ENCODE results near the gene SCAF1. TPM values are rescaled to one million over a fixed set of nuclear protein-coding genes. Genes with fewer than 3 reads are reported as not detected.

The SCAF1 gene
- polyA plus RNA-seq, 1 donor from 2014 or later: 11.9 TPM

GRCh38 chr19:49643466-49643865 lies 1.5 kb downstream of the SCAF1 start:
- TF ChIP-seq MXI1 (conservative IDR thresholded peaks at IDR 0.05; ENCODE audit: poor library complexity, severe bottlenecking) (no peak), CTCF (IDR thresholded peaks at IDR 0.05; ENCODE audit: poor library complexity, severe bottlenecking) (no peak), RAD21 (conservative IDR thresholded peaks at IDR 0.05) (no peak), POLR2AphosphoS5 (IDR thresholded peaks at IDR 0.05) (no peak), SMC3 (conservative IDR thresholded peaks at IDR 0.05; ENCODE audit: poor library complexity) (no peak), TAF1 (IDR thresholded peaks at IDR 0.05; ENCODE audit: low read depth) (no peak)
- Histone ChIP-seq H3K9me2 (ENCODE audit: insufficient read depth, low read length) (no peaks in the 10 kb centered on the region), H4K20me1 (ENCODE audit: insufficient read depth) (no peaks in the 10 kb centered on the region), H3K27me3 (ENCODE audit: insufficient read depth, low read depth, low read length) (no peaks in the 10 kb centered on the region), H3K9ac (ENCODE audit: low read length) (no peak overlapping the region), H3K4me2 (ENCODE audit: low read length) (peak overlapping the region; percentile 90), H2AFZ (ENCODE audit: low read depth, low read length) (no peak overlapping the region), H3K9me3 (ENCODE audit: low read length) (no peaks in the 10 kb centered on the region), H3F3A (ENCODE audit: insufficient read depth, low read length, poor library complexity, severe bottlenecking) (peaks cover 5% of the 10 kb centered on the region), H3K27ac (ENCODE audit: low read length) (no peak overlapping the region), H3K36me3 (ENCODE audit: insufficient read depth, low read length) (no peaks in the 10 kb centered on the region), H3K4me3 (ENCODE audit: low read length) (peak overlapping the region; percentile 76), H3K79me2 (replicated peaks; ENCODE audit: insufficient read depth, low read length) (peaks cover 25% of the 10 kb centered on the region)

GRCh38 chr19:49645592-49645991 lies 3.6 kb downstream of the SCAF1 start:
- Histone ChIP-seq H3K9me2 (ENCODE audit: insufficient read depth, low read length) (no peaks in the 10 kb centered on the region), H3K4me3 (ENCODE audit: low read length) (no peak overlapping the region), H3K27me3 (ENCODE audit: insufficient read depth, low read depth, low read length) (no peaks in the 10 kb centered on the region), H4K20me1 (ENCODE audit: insufficient read depth) (no peaks in the 10 kb centered on the region), H3F3A (ENCODE audit: insufficient read depth, low read length, poor library complexity, severe bottlenecking) (peaks cover 4% of the 10 kb centered on the region), H3K4me2 (ENCODE audit: low read length) (no peak overlapping the region), H3K27ac (ENCODE audit: low read length) (no peak overlapping the region), H3K9me3 (ENCODE audit: low read length) (no peaks in the 10 kb centered on the region), H3K79me2 (replicated peaks; ENCODE audit: insufficient read depth, low read length) (peaks cover 25% of the 10 kb centered on the region), H3K9ac (ENCODE audit: low read length) (no peak overlapping the region), H2AFZ (ENCODE audit: low read depth, low read length) (no peak overlapping the region), H3K36me3 (ENCODE audit: insufficient read depth, low read length) (no peaks in the 10 kb centered on the region)
- TF ChIP-seq RAD21 (conservative IDR thresholded peaks at IDR 0.05): no peak
- no peak for TF ChIP-seq REST (IDR thresholded peaks at IDR 0.05; ENCODE audit: borderline replicate concordance)
- TF ChIP-seq TAF1 (IDR thresholded peaks at IDR 0.05; ENCODE audit: low read depth): no peak

- Histone ChIP-seq H4K20me1 (ENCODE audit: insufficient read depth) (no peaks in the 10 kb centered on the region), H3K9me3 (ENCODE audit: low read length) (no peaks in the 10 kb centered on the region), H3F3A (ENCODE audit: insufficient read depth, low read length, poor library complexity, severe bottlenecking) (peaks cover under 1% of the 10 kb centered on the region), H3K27me3 (ENCODE audit: insufficient read depth, low read depth, low read length) (no peaks in the 10 kb centered on the region), H3K9ac (ENCODE audit: low read length) (no peak overlapping the region), H3K36me3 (ENCODE audit: insufficient read depth, low read length) (no peaks in the 10 kb centered on the region), H3K4me2 (ENCODE audit: low read length) (no peak overlapping the region), H2AFZ (ENCODE audit: low read depth, low read length) (no peak overlapping the region), H3K4me3 (ENCODE audit: low read length) (no peak overlapping the region), H3K27ac (ENCODE audit: low read length) (no peak overlapping the region), H3K79me2 (replicated peaks; ENCODE audit: insufficient read depth, low read length) (peaks cover 25% of the 10 kb centered on the region), H3K9me2 (ENCODE audit: insufficient read depth, low read length) (no peaks in the 10 kb centered on the region)
- no peak for TF ChIP-seq CTCF (IDR thresholded peaks at IDR 0.05; ENCODE audit: poor library complexity, severe bottlenecking)
- TF ChIP-seq EZH2 (IDR thresholded peaks at IDR 0.05; ENCODE audit: borderline replicate concordance, insufficient read depth, low read length, poor library complexity, severe bottlenecking): no peak
- TF ChIP-seq EP300 (conservative IDR thresholded peaks at IDR 0.05; ENCODE audit: poor library complexity, severe bottlenecking): no peak
- no peak for TF ChIP-seq SMC3 (conservative IDR thresholded peaks at IDR 0.05; ENCODE audit: poor library complexity)
- TF ChIP-seq POLR2AphosphoS5 (IDR thresholded peaks at IDR 0.05): no peak
- TF ChIP-seq MXI1 (conservative IDR thresholded peaks at IDR 0.05; ENCODE audit: poor library complexity, severe bottlenecking): no peak
- no peak for TF ChIP-seq REST (IDR thresholded peaks at IDR 0.05; ENCODE audit: borderline replicate concordance)
- no peak for TF ChIP-seq RAD21 (conservative IDR thresholded peaks at IDR 0.05)
- TF ChIP-seq TAF1 (IDR thresholded peaks at IDR 0.05; ENCODE audit: low read depth): no peak
These were observed 4.0 kb downstream of the SCAF1 start for GRCh38 chr19:49645995-49646394.
